A204.1 (cell line): ENCODE data around the gene ARID1A.
A peak's percentile ranks its signal among the peaks of the same experiment; 100 is the strongest.
"Not testable (repeated sequence)": the region's sequence is repeated elsewhere in the genome, so short reads cannot be mapped to it uniquely, and the experiment has no call there.

Experiments used
- FAIRE-seq: peaks from 2 replicates; lab custom pipeline; 2012; peaks lifted over from hg19 to GRCh38; lab: Jason Lieb, UNC

The ARID1A gene

GRCh38 chr1:26695356-26696118, at the start of gene ARID1A:
Gene ARID1A, plus strand, starts transcription at chr1:26696015. Its CDS starts 389 bp downstream, at chr1:26696404.
- no peak for FAIRE-seq

DNA sequence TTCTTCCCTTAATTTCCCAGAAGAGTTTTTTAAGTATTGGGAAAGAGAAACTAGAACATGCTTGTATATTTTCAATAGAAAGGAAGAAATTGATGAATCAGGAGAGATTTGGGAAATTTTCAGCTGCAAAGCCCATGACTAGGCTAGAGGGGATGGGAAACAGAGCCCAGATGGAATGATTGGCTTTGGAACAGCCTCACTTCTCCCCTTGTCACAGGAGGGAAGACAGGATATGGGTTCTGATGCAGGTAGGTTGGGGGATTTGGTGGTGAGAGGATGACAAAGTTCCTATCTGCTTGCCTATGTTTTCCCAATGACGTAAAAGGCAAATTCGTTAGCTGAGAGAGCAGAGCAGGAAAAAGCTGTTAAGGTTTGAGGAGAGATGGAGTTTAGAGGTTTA, 31.0 kb upstream of the ARID1A start:
- FAIRE-seq, result no peak

GRCh38 chr1:26666855-26667254, 29.0 kb upstream of the ARID1A start:
- no peak for FAIRE-seq

- not testable (repeated sequence) for FAIRE-seq
Observed at GRCh38 chr1:26668106-26668786, 27.6 kb upstream of the ARID1A start.

DNA sequence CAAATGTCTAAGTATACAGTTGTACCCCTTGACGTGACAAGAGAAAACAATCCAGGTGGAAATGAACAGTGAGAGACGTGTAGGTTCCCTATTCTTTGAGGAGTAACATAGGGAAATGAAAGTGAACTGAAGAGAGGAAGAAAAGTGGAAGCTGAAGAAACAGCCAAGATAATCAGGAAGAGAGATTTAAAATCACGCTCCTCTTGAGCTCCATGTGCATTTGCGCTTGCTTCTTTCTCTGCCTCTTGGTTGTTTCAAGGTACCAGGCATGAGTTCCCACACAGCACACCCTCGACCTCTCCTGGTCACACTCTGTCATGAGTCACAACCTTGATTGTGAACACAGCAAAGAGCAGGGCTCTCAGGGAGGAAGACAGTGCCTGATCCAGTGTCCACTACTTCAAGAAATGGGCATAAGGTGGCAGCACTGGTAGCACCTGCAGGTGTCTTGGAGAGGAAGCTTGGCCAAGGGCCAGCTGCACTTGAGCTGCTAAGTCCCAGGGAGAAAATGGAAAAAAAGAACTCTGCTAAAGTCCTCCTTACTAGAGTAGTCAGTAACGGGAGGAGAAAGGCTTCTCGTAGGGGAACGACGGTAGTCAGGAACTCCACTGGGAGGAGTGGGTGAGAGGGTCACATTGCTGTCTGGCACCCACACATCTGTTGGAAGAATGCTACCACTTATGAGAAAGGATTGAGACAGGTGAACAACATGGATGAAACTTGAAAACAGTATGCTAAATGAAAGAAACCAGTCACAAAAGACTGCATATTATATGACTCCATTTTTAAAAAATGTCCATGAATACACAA, 18.3 kb upstream of the ARID1A start:
- FAIRE-seq, result peak; percentile 93

- no peak for FAIRE-seq
Observed at GRCh38 chr1:26684763-26685508, 10.9 kb upstream of the ARID1A start.

GRCh38 chr1:26686795-26687194, 9.0 kb upstream of the ARID1A start:
- FAIRE-seq, result no peak

DNA sequence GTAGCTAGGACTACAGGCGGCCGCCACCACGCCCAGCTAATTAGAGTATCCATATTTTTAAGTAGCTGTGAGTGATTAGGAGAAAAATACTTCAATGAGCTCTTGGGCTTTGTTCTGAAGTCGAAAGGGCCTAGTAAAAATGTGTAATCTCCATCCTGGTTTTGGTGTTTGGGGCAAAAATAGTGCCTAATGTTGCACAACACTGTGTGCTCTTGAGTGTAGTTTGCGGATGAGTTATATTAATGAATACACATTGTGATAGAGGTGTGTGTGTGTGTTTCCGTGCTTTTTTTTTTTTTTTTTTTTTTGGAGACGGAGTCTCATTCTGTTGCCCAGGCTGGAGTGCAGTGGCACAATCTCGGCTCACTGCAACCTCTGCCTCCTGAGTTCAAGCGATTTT, 6.3 kb upstream of the ARID1A start:
- no peak for FAIRE-seq

DNA sequence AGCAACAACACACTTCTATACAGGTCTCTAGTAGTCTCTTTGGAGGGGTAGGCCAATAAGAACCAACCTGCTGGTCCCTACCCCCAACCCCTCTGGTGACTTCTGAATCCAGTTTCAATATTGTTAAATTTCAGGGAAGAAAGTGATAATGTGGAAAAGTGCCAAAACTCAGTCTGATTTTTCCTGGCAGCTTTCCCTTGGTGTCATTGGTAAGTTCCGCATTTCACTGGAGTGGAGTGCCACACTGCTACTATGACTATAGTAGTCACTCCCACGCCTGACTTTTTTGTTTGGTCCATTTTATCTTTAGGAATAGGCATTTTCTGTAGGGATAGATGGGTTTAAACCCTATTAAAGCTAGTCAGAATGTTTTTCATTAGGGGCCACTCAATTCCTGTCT, 5.7 kb upstream of the ARID1A start:
- FAIRE-seq, result no peak

DNA sequence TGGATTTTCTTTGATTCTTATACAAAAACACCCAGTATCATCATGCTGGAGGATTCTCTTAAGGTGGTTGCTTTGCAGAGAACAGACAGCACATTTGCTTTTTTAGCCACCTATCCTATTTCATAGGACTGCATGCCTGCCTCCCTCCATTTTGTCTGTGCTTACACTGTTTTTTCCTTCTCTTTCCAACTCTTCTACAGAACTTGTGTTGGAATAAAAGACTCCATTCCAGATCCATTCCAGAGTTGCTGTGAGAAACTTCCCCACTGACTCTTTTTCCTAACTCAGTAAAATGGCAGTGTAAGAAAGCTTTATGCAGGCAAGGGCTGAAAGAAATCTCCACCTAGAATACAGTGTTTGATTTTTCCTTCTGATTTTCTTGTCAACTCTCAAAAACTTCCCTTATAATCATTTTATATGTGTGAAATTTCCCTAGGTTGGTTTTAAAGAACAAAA, 5.2 kb upstream of the ARID1A start:
- no peak for FAIRE-seq

DNA sequence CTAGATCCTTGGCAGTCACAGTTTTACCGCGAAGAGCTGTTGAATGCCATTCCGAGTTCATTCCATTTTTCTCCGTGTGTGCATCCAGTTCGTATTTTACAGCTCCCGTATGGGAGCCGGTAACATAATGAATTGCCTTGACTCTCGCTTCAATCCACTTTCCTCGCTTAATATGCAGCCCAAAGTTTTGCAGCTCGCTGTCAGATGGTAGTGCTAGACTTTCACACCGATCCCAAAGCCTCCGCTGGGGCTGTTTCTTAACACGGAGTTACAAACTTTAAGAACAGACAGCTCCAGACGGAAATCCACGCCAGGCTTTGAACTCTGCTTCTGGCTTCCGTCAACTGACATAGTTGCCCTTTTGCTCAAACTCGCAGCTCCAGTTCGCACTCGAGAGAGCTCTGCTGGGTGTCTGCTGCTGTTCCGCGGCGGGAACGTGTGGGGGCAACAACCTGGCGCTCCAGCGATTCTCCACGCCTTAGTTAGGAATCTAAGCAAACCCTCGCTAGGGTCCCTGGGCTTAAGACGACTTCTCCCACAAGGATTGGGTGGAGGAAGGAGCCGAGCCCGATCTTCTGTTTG, 3.5 kb upstream of the ARID1A start:
- FAIRE-seq, result peak; percentile 93

DNA sequence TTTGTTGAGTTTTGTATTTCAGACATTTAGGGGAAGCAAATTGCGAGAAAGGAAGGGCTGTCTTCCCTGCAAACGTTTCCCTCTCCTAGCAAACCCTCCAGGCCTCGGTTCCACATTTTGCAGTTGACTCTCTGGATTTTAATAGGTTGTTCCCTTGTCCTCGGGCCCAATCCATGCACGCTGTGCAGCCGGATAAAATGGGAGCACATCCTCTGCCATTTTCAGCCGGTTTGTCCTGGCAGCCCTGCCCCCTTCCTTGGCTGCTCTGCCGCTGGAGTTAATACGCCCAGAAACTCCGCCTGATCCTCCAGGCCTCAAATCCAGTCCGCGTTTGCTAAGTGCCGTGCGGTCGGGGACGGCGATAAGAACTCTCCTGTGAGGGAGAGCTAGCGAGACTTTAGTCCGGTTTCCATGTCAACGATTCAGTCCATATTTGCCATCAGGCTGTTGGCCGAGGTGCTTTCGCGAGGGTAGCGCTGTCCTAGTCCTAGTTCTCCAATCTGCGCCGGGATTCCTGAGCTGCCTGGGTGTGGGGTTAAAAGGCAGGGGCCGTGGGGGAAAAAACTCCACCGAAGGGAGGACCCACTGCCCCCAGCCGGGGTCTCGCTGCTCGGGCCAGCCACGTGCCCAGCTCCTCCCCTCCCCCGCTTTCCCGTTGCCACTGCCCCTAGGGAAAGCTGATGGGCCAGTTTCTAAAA, 2.9 kb upstream of the ARID1A start:
- peak; percentile 95 for FAIRE-seq

GRCh38 chr1:26693599-26694572, 1.9 kb upstream of the ARID1A start:
- FAIRE-seq, result no peak

- no peak for FAIRE-seq
Observed at GRCh38 chr1:26694638-26695355, 1.0 kb upstream of the ARID1A start.

DNA sequence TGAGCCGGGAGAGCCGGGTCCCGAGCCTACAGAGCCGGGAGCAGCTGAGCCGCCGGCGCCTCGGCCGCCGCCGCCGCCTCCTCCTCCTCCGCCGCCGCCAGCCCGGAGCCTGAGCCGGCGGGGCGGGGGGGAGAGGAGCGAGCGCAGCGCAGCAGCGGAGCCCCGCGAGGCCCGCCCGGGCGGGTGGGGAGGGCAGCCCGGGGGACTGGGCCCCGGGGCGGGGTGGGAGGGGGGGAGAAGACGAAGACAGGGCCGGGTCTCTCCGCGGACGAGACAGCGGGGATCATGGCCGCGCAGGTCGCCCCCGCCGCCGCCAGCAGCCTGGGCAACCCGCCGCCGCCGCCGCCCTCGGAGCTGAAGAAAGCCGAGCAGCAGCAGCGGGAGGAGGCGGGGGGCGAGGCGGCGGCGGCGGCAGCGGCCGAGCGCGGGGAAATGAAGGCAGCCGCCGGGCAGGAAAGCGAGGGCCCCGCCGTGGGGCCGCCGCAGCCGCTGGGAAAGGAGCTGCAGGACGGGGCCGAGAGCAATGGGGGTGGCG, 371 bp downstream of the ARID1A start:
- no peak for FAIRE-seq

GRCh38 chr1:26696654-26697430, 1.0 kb downstream of the ARID1A start:
- FAIRE-seq, result no peak

GRCh38 chr1:26697431-26697977, 1.7 kb downstream of the ARID1A start:
- no peak for FAIRE-seq
